Measurements from ENCODE around the gene PAX7. TPM values are rescaled to one million over a fixed set of nuclear protein-coding genes. Genes with fewer than 3 reads are reported as not detected.
A peak's percentile ranks its signal among the peaks of the same experiment; 100 is the strongest.

Gene PAX7
- total RNA-seq, 1 donor: not detected

- Histone ChIP-seq H3K79me2 (ENCODE audit: insufficient read depth, low read length) (no peaks in the 10 kb centered on the region), H3K36me3 (ENCODE audit: insufficient read depth, low read length) (no peaks in the 10 kb centered on the region), H3K27ac (ENCODE audit: low read depth, low read length) (no peak overlapping the region), H3K4me2 (ENCODE audit: insufficient read depth, low read length) (no peak overlapping the region), H4K20me1 (ENCODE audit: insufficient read depth, low read length) (no peaks in the 10 kb centered on the region), H3K27me3 (ENCODE audit: insufficient read depth, low read length) (peaks cover 10% of the 10 kb centered on the region), H3K4me1 (ENCODE audit: insufficient read depth, low read length) (no peaks in the 10 kb centered on the region), H3K4me3 (ENCODE audit: insufficient read depth, low read length) (no peak overlapping the region), H2AFZ (ENCODE audit: low read length) (no peak overlapping the region), H3K9me3 (ENCODE audit: low read depth, low read length) (no peaks in the 10 kb centered on the region)
- TF ChIP-seq CTCF (IDR thresholded peaks at IDR 0.05; ENCODE audit: extremely low read depth, low read depth, low read length): no peak
- DNase-seq (ENCODE audit: insufficient read length, low spot score, missing footprints): no peak
These were observed 23.3 kb upstream of the PAX7 start for GRCh38 chr1:18607289-18607760.

- Histone ChIP-seq H3K79me2 (ENCODE audit: insufficient read depth, low read length) (no peaks in the 10 kb centered on the region), H3K9me3 (ENCODE audit: low read depth, low read length) (no peaks in the 10 kb centered on the region), H3K27me3 (ENCODE audit: insufficient read depth, low read length) (peaks cover 10% of the 10 kb centered on the region), H4K20me1 (ENCODE audit: insufficient read depth, low read length) (no peaks in the 10 kb centered on the region), H3K36me3 (ENCODE audit: insufficient read depth, low read length) (no peaks in the 10 kb centered on the region), H3K4me2 (ENCODE audit: insufficient read depth, low read length) (no peak overlapping the region), H3K27ac (ENCODE audit: low read depth, low read length) (no peak overlapping the region), H3K4me3 (ENCODE audit: insufficient read depth, low read length) (no peak overlapping the region), H2AFZ (ENCODE audit: low read length) (no peak overlapping the region), H3K4me1 (ENCODE audit: insufficient read depth, low read length) (no peaks in the 10 kb centered on the region)
- TF ChIP-seq CTCF (IDR thresholded peaks at IDR 0.05; ENCODE audit: extremely low read depth, low read depth, low read length): peak; percentile 19
- no peak for DNase-seq (ENCODE audit: insufficient read length, low spot score, missing footprints)
These were observed 22.1 kb upstream of the PAX7 start for GRCh38 chr1:18608534-18608933.

- H3K9me3 ChIP-seq (ENCODE audit: low read depth, low read length): no peaks in the 10 kb centered on the region
- H2AFZ ChIP-seq (ENCODE audit: low read length): no peak overlapping the region
- H3K27me3 ChIP-seq (ENCODE audit: insufficient read depth, low read length): peaks cover 14% of the 10 kb centered on the region
- TF ChIP-seq CTCF (IDR thresholded peaks at IDR 0.05; ENCODE audit: extremely low read depth, low read depth, low read length): no peak
- H3K36me3 ChIP-seq (ENCODE audit: insufficient read depth, low read length): no peaks in the 10 kb centered on the region
- H4K20me1 ChIP-seq (ENCODE audit: insufficient read depth, low read length): no peaks in the 10 kb centered on the region
- H3K4me1 ChIP-seq (ENCODE audit: insufficient read depth, low read length): no peaks in the 10 kb centered on the region
- DNase-seq (ENCODE audit: insufficient read length, low spot score, missing footprints): no peak
- H3K79me2 ChIP-seq (ENCODE audit: insufficient read depth, low read length): no peaks in the 10 kb centered on the region
- no peak overlapping the region for H3K27ac ChIP-seq (ENCODE audit: low read depth, low read length)
- no peak overlapping the region for H3K4me2 ChIP-seq (ENCODE audit: insufficient read depth, low read length)
- H3K4me3 ChIP-seq (ENCODE audit: insufficient read depth, low read length): no peak overlapping the region
These were observed 19.3 kb upstream of the PAX7 start for GRCh38 chr1:18611311-18611710.

- H3K9me3 ChIP-seq (ENCODE audit: low read depth, low read length): no peaks in the 10 kb centered on the region
- no peak overlapping the region for H2AFZ ChIP-seq (ENCODE audit: low read length)
- H3K27me3 ChIP-seq (ENCODE audit: insufficient read depth, low read length): peaks cover 14% of the 10 kb centered on the region
- no peak for TF ChIP-seq CTCF (IDR thresholded peaks at IDR 0.05; ENCODE audit: extremely low read depth, low read depth, low read length)
- H3K4me2 ChIP-seq (ENCODE audit: insufficient read depth, low read length): no peak overlapping the region
- H3K27ac ChIP-seq (ENCODE audit: low read depth, low read length): no peak overlapping the region
- H3K79me2 ChIP-seq (ENCODE audit: insufficient read depth, low read length): no peaks in the 10 kb centered on the region
- no peaks in the 10 kb centered on the region for H3K36me3 ChIP-seq (ENCODE audit: insufficient read depth, low read length)
- H4K20me1 ChIP-seq (ENCODE audit: insufficient read depth, low read length): no peaks in the 10 kb centered on the region
- H3K4me1 ChIP-seq (ENCODE audit: insufficient read depth, low read length): no peaks in the 10 kb centered on the region
- DNase-seq (ENCODE audit: insufficient read length, low spot score, missing footprints): no peak
- H3K4me3 ChIP-seq (ENCODE audit: insufficient read depth, low read length): no peak overlapping the region
These were observed 18.6 kb upstream of the PAX7 start for GRCh38 chr1:18612073-18612472.
